ENCODE data around the gene CHRNA1.
A peak's percentile ranks its signal among the peaks of the same experiment; 100 is the strongest.

CHRNA1 gene

GRCh38 chr2:174740721-174741120, 23.6 kb downstream of the CHRNA1 start:
- no peak overlapping the region for H3K27ac ChIP-seq (ENCODE audit: low read depth, low read length)

DNA sequence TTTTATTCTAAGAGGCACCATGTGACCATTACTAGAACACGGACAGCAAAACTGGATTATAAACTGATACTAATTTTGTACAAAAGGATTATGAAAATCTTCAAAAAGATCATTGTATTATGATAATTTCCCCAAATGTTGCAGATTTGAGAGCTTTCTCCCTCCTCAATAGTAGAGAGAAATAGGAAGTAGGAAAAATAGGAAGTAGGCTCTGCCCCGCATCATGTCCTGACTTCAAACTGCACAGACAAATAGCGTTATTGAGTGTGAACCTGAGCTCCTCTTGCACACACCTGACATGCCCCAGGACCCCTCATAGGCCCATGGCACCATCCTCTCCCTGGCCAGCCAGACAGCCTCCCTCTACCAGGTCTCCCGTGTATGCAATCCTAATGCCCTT, 25.4 kb downstream of the CHRNA1 start:
- Histone ChIP-seq H3K4me1 (ENCODE audit: control insufficient read depth, insufficient read depth, low read length, unreplicated experiment) (no peaks in the 10 kb centered on the region), H3K27me3 (ENCODE audit: insufficient read depth, low read length) (peaks cover 21% of the 10 kb centered on the region), H3K4me3 (ENCODE audit: low read depth, low read length) (no peak overlapping the region), H3K36me3 (ENCODE audit: insufficient read depth, low read length) (no peaks in the 10 kb centered on the region), H2AFZ (ENCODE audit: low read length, unreplicated experiment) (no peak overlapping the region), H3K79me2 (ENCODE audit: control insufficient read depth, insufficient read depth, low read length, unreplicated experiment) (no peaks in the 10 kb centered on the region), H3K27ac (ENCODE audit: low read depth, low read length) (no peak overlapping the region)

More at GRCh38 chr2:174740721-174741120, 23.6 kb downstream of the CHRNA1 start:
- Histone ChIP-seq H3K4me1 (ENCODE audit: control insufficient read depth, insufficient read depth, low read length, unreplicated experiment) (no peaks in the 10 kb centered on the region), H2AFZ (ENCODE audit: low read length, unreplicated experiment) (no peak overlapping the region), H3K27me3 (ENCODE audit: insufficient read depth, low read length) (peaks cover 16% of the 10 kb centered on the region), H3K36me3 (ENCODE audit: insufficient read depth, low read length) (no peaks in the 10 kb centered on the region), H3K79me2 (ENCODE audit: control insufficient read depth, insufficient read depth, low read length, unreplicated experiment) (no peaks in the 10 kb centered on the region), H3K4me3 (ENCODE audit: low read depth, low read length) (no peak overlapping the region)

GRCh38 chr2:174731546-174731945, 32.7 kb downstream of the CHRNA1 start:
- Histone ChIP-seq H3K36me3 (ENCODE audit: insufficient read depth, low read length) (no peaks in the 10 kb centered on the region), H3K27ac (ENCODE audit: low read depth, low read length) (no peak overlapping the region), H3K4me1 (ENCODE audit: control insufficient read depth, insufficient read depth, low read length, unreplicated experiment) (peaks cover 5% of the 10 kb centered on the region), H2AFZ (ENCODE audit: low read length, unreplicated experiment) (no peak overlapping the region), H3K27me3 (ENCODE audit: insufficient read depth, low read length) (peaks cover 50% of the 10 kb centered on the region), H3K79me2 (ENCODE audit: control insufficient read depth, insufficient read depth, low read length, unreplicated experiment) (no peaks in the 10 kb centered on the region), H3K4me3 (ENCODE audit: low read depth, low read length) (no peak overlapping the region)

- H3K4me1 ChIP-seq (ENCODE audit: control insufficient read depth, insufficient read depth, low read length, unreplicated experiment) = peaks cover 5% of the 10 kb centered on the region
- H3K4me3 ChIP-seq (ENCODE audit: low read depth, low read length) = peak overlapping the region; percentile 82; the same call in 1 of the 2 replicates
- H3K27me3 ChIP-seq (ENCODE audit: insufficient read depth, low read length) = peaks cover 55% of the 10 kb centered on the region
- H3K36me3 ChIP-seq (ENCODE audit: insufficient read depth, low read length) = no peaks in the 10 kb centered on the region
- peak overlapping the region; percentile 86 for H2AFZ ChIP-seq (ENCODE audit: low read length, unreplicated experiment)
- H3K79me2 ChIP-seq (ENCODE audit: control insufficient read depth, insufficient read depth, low read length, unreplicated experiment) = no peaks in the 10 kb centered on the region
- H3K27ac ChIP-seq (ENCODE audit: low read depth, low read length) = no peak overlapping the region
These were observed 33.6 kb downstream of the CHRNA1 start for GRCh38 chr2:174730698-174731018.

GRCh38 chr2:174729797-174730697, 34.2 kb downstream of the CHRNA1 start:
- Histone ChIP-seq H3K36me3 (ENCODE audit: insufficient read depth, low read length) (no peaks in the 10 kb centered on the region), H3K79me2 (ENCODE audit: control insufficient read depth, insufficient read depth, low read length, unreplicated experiment) (no peaks in the 10 kb centered on the region), H2AFZ (ENCODE audit: low read length, unreplicated experiment) (peak overlapping the region; percentile 86), H3K4me1 (ENCODE audit: control insufficient read depth, insufficient read depth, low read length, unreplicated experiment) (peaks cover 5% of the 10 kb centered on the region), H3K4me3 (ENCODE audit: low read depth, low read length) (peak overlapping the region; percentile 82), H3K27ac (ENCODE audit: low read depth, low read length) (no peak overlapping the region), H3K27me3 (ENCODE audit: insufficient read depth, low read length) (peaks cover 55% of the 10 kb centered on the region)

DNA sequence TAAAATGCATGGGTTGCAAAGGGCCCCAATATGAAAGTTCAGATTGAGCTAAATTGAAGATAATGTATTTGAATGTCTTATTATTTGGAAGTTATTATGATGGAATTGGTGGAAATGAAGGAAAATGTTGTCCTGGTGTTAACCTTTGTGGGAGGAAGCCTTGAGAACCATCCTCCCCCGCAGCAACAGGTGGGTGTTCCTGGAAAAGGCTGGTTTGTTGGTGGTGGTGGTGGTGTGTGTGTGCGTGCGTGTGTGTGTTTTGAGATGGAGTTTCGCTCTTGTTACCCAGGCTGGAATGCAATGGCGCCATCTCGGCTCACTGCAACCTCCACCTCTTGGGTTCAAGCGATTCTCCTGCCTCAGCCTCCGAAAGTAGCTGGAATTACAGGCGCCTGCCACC, 36.2 kb downstream of the CHRNA1 start:
- Histone ChIP-seq H3K36me3 (ENCODE audit: insufficient read depth, low read length) (no peaks in the 10 kb centered on the region), H3K27me3 (ENCODE audit: insufficient read depth, low read length) (peaks cover 49% of the 10 kb centered on the region), H2AFZ (ENCODE audit: low read length, unreplicated experiment) (no peak overlapping the region), H3K79me2 (ENCODE audit: control insufficient read depth, insufficient read depth, low read length, unreplicated experiment) (no peaks in the 10 kb centered on the region), H3K27ac (ENCODE audit: low read depth, low read length) (no peak overlapping the region), H3K4me1 (ENCODE audit: control insufficient read depth, insufficient read depth, low read length, unreplicated experiment) (peaks cover 5% of the 10 kb centered on the region), H3K4me3 (ENCODE audit: low read depth, low read length) (no peak overlapping the region)

- no peak overlapping the region for H3K27ac ChIP-seq (ENCODE audit: low read depth, low read length)
- peaks cover 5% of the 10 kb centered on the region for H3K4me1 ChIP-seq (ENCODE audit: control insufficient read depth, insufficient read depth, low read length, unreplicated experiment)
- H2AFZ ChIP-seq (ENCODE audit: low read length, unreplicated experiment) = no peak overlapping the region
- no peak overlapping the region for H3K4me3 ChIP-seq (ENCODE audit: low read depth, low read length)
- H3K36me3 ChIP-seq (ENCODE audit: insufficient read depth, low read length) = no peaks in the 10 kb centered on the region
- H3K27me3 ChIP-seq (ENCODE audit: insufficient read depth, low read length) = peaks cover 35% of the 10 kb centered on the region
- no peaks in the 10 kb centered on the region for H3K79me2 ChIP-seq (ENCODE audit: control insufficient read depth, insufficient read depth, low read length, unreplicated experiment)
These were observed 38.1 kb downstream of the CHRNA1 start for GRCh38 chr2:174726212-174726611.

- Histone ChIP-seq H3K36me3 (ENCODE audit: insufficient read depth, low read length) (no peaks in the 10 kb centered on the region), H2AFZ (ENCODE audit: low read length, unreplicated experiment) (no peak overlapping the region), H3K27me3 (ENCODE audit: insufficient read depth, low read length) (peaks cover 10% of the 10 kb centered on the region; the same call in 1 of the 2 replicates), H3K4me3 (ENCODE audit: low read depth, low read length) (no peak overlapping the region), H3K79me2 (ENCODE audit: control insufficient read depth, insufficient read depth, low read length, unreplicated experiment) (no peaks in the 10 kb centered on the region), H3K4me1 (ENCODE audit: control insufficient read depth, insufficient read depth, low read length, unreplicated experiment) (no peaks in the 10 kb centered on the region), H3K27ac (ENCODE audit: low read depth, low read length) (no peak overlapping the region)
These were observed 41.2 kb downstream of the CHRNA1 start for GRCh38 chr2:174722942-174723592.

DNA sequence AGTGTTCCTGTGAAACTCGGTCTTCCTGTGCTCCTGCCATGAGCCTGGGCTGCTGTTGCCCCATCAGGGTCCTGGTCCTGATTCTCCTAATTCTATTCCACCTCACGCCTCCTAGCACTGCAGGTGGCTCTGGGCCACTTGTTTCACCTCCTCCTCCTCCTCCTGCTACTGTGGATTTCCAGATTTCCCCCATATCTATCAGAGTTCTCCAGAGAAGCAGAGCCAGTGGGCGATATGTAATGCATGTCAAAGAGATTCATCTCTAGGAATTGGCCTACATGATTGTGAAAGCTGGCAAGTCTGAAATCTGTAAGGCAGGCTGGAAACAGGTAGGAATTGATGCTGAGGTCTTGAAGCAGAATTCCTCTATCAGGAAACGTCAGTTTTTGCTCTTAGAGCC, 45.3 kb downstream of the CHRNA1 start:
- H3K4me3 ChIP-seq (ENCODE audit: low read depth, low read length) = no peak overlapping the region
- H3K79me2 ChIP-seq (ENCODE audit: control insufficient read depth, insufficient read depth, low read length, unreplicated experiment) = no peaks in the 10 kb centered on the region
- H3K4me1 ChIP-seq (ENCODE audit: control insufficient read depth, insufficient read depth, low read length, unreplicated experiment) = no peaks in the 10 kb centered on the region
- no peak overlapping the region for H2AFZ ChIP-seq (ENCODE audit: low read length, unreplicated experiment)
- no peaks in the 10 kb centered on the region for H3K36me3 ChIP-seq (ENCODE audit: insufficient read depth, low read length)
- no peak overlapping the region for H3K27ac ChIP-seq (ENCODE audit: low read depth, low read length)
- peaks cover 5% of the 10 kb centered on the region; the same call in 1 of the 2 replicates for H3K27me3 ChIP-seq (ENCODE audit: insufficient read depth, low read length)

- Histone ChIP-seq H3K4me3 (ENCODE audit: low read depth, low read length) (no peak overlapping the region), H3K27me3 (ENCODE audit: insufficient read depth, low read length) (peaks cover 5% of the 10 kb centered on the region; the same call in 1 of the 2 replicates), H3K36me3 (ENCODE audit: insufficient read depth, low read length) (no peaks in the 10 kb centered on the region), H2AFZ (ENCODE audit: low read length, unreplicated experiment) (no peak overlapping the region), H3K79me2 (ENCODE audit: control insufficient read depth, insufficient read depth, low read length, unreplicated experiment) (no peaks in the 10 kb centered on the region), H3K4me1 (ENCODE audit: control insufficient read depth, insufficient read depth, low read length, unreplicated experiment) (no peaks in the 10 kb centered on the region), H3K27ac (ENCODE audit: low read depth, low read length) (no peak overlapping the region)
These were observed 45.7 kb downstream of the CHRNA1 start for GRCh38 chr2:174718591-174718990.

- H3K27ac ChIP-seq (ENCODE audit: low read depth, low read length) = no peak overlapping the region
- H3K27me3 ChIP-seq (ENCODE audit: insufficient read depth, low read length) = peaks cover 5% of the 10 kb centered on the region; the same call in 1 of the 2 replicates
- H3K4me3 ChIP-seq (ENCODE audit: low read depth, low read length) = no peak overlapping the region
- H3K36me3 ChIP-seq (ENCODE audit: insufficient read depth, low read length) = no peaks in the 10 kb centered on the region
- H3K4me1 ChIP-seq (ENCODE audit: control insufficient read depth, insufficient read depth, low read length, unreplicated experiment) = no peaks in the 10 kb centered on the region
- no peaks in the 10 kb centered on the region for H3K79me2 ChIP-seq (ENCODE audit: control insufficient read depth, insufficient read depth, low read length, unreplicated experiment)
- no peak overlapping the region for H2AFZ ChIP-seq (ENCODE audit: low read length, unreplicated experiment)
These were observed 46.4 kb downstream of the CHRNA1 start for GRCh38 chr2:174717916-174718315.

Measured in ACC112 (cell line).